WTC11 (cell line): ENCODE measurements around the gene LSM7. TPM values are rescaled to one million over a fixed set of nuclear protein-coding genes. Genes with fewer than 3 reads are reported as not detected.

ENCODE experiments used
- ATAC-seq: fragments of 200-7000 bp; cut with Tn5 transposase; 2 replicates; pipeline ENCODE4 v1.10.0; 2021; ENCODE audit warnings: mild to moderate bottlenecking, moderate library complexity
- CTCF ChIA-PET: fragments of 300-600 bp; sonication (Branson Sonifier 250); formaldehyde crosslinking; loops from one replicate; lab custom pipeline; 2021; ENCODE audit warnings: antibody characterized with exemption; lab: Charles Lee
- POLR2A ChIA-PET: fragments of 350-600 bp; sonication (Branson Sonifier 250); formaldehyde crosslinking; loops from one replicate; lab custom pipeline; 2021; ENCODE audit warnings: antibody characterized with exemption; lab: Charles Lee
- DNase-seq: peaks from one replicate; pipeline ENCODE4 v3.0.0; 2021; ENCODE audit warnings: low spot score
- H3K27ac Mint-ChIP-seq: 2 replicates; pipeline ENCODE4 v1.8.0; 2021; ENCODE audit warnings: mixed read lengths
- H3K27me3 Mint-ChIP-seq: 2 replicates; pipeline ENCODE4 v1.8.0; 2021; ENCODE audit warnings: low read depth, mild to moderate bottlenecking, moderate library complexity, mixed read lengths
- H3K36me3 Mint-ChIP-seq: 2 replicates; pipeline ENCODE4 v1.8.0; 2021; ENCODE audit warnings: mixed read lengths
- H3K4me1 Mint-ChIP-seq: 2 replicates; pipeline ENCODE4 v1.8.0; 2022; ENCODE audit warnings: mixed read lengths
- H3K4me3 Mint-ChIP-seq: 2 replicates; pipeline ENCODE4 v1.8.0; 2021; ENCODE audit warnings: mild to moderate bottlenecking, moderate library complexity, mixed read lengths
- H3K9me3 Mint-ChIP-seq: 2 replicates; pipeline ENCODE4 v1.8.0; 2021; ENCODE audit warnings: mixed read lengths
- ERG ChIP-seq: fragments of 250-450 bp; sonication (Bioruptor Pico); IDR thresholded peaks from 2 replicates; pipeline ENCODE4 v1.8.0; 2021; ENCODE audit warnings: mild to moderate bottlenecking
- FOXP1 ChIP-seq: sonication (generic); formaldehyde crosslinking; IDR thresholded peaks from 2 replicates; pipeline ENCODE4 v1.8.0; 2022; ENCODE audit warnings: missing genetic modification reagents, mild to moderate bottlenecking, moderate library complexity, borderline replicate concordance
- NFE2L1 ChIP-seq: sonication (generic); formaldehyde crosslinking; IDR thresholded peaks from 2 replicates; pipeline ENCODE4 v1.8.1; 2023; ENCODE audit warnings: missing genetic modification reagents
- OVOL2 ChIP-seq: fragments of 250-450 bp; sonication (Bioruptor Pico); IDR thresholded peaks from 2 replicates; pipeline ENCODE4 v1.9.0; 2021; ENCODE audit warnings: mild to moderate bottlenecking, borderline replicate concordance
- USF2 ChIP-seq: sonication (generic); formaldehyde crosslinking; IDR thresholded peaks from 2 replicates; pipeline ENCODE4 v1.8.1; 2023; ENCODE audit warnings: mild to moderate bottlenecking, missing genetic modification reagents, moderate library complexity
- ZBTB43 ChIP-seq: sonication (generic); formaldehyde crosslinking; IDR thresholded peaks from 2 replicates; pipeline ENCODE4 v1.8.1; 2023; ENCODE audit warnings: mild to moderate bottlenecking, missing genetic modification reagents
- ZNF121 ChIP-seq: sonication (generic); formaldehyde crosslinking; IDR thresholded peaks from 2 replicates; pipeline ENCODE4 v1.8.0; 2023; ENCODE audit warnings: missing genetic modification reagents
- ZNF138 ChIP-seq: sonication (generic); formaldehyde crosslinking; conservative IDR thresholded peaks from 2 replicates; pipeline ENCODE4 v1.8.1; 2022; ENCODE audit warnings: mild to moderate bottlenecking, moderate library complexity, missing genetic modification reagents
- ZNF317 ChIP-seq: sonication (generic); formaldehyde crosslinking; IDR thresholded peaks from 2 replicates; pipeline ENCODE4 v1.8.1; 2023; ENCODE audit warnings: low read depth, mild to moderate bottlenecking, moderate library complexity, missing genetic modification reagents, borderline replicate concordance
- ZNF416 ChIP-seq: fragments of 250-450 bp; sonication (Bioruptor Pico); IDR thresholded peaks from 2 replicates; pipeline ENCODE4 v1.9.0; 2021; ENCODE audit warnings: mild to moderate bottlenecking, inconsistent platforms
- ZNF423 ChIP-seq: fragments of 250-450 bp; sonication (Bioruptor Pico); IDR thresholded peaks from 2 replicates; pipeline ENCODE4 v2.1.2; 2022; ENCODE audit warnings: mild to moderate bottlenecking, moderate library complexity
- total RNA-seq: library from RNA; stranded (reverse); gene quantifications from 3 replicates; pipeline ENCODE4 v1.2.3, GENCODE V29; 2021
- TF ChIP-seq, protein P1 (sequence below): sonication (generic); formaldehyde crosslinking; IDR thresholded peaks from 2 replicates; pipeline ENCODE4 v1.8.0; 2022; ENCODE audit warnings: missing genetic modification reagents
- TF ChIP-seq, protein P2 (sequence below): sonication (generic); formaldehyde crosslinking; IDR thresholded peaks from 2 replicates; pipeline ENCODE4 v1.8.1; 2022; ENCODE audit warnings: mild to moderate bottlenecking, moderate library complexity, missing genetic modification reagents

The LSM7 gene
- total RNA-seq, 1 experiment from 2014 or later = 245 TPM

- ChIA-PET CTCF (interaction anchor here (0.6 to 3.3 kb wide), 47 partner anchors 8 to 385 kb away, joined by 3 to 42 read pairs (median 6); partner anchors contain the start of genes AP3D1, LSM7, PEAK3 and PLEKHJ1), POLR2A (interaction anchor here (0.5 kb wide), 1 partner anchor 15 kb away, joined by 5 read pairs; no protein-coding TSS in a partner anchor)
- H3K27me3 Mint-ChIP-seq = peaks cover 9% of the 10 kb centered on the region
- TF ChIP-seq ERG = no peak
- TF ChIP-seq ZNF423 (CRISPR knock-in tag) = peak; percentile 55; the same call in 1 of the 2 replicates
- no peak for TF ChIP-seq NFE2L1 (CRISPR knock-in tag)
- TF ChIP-seq ZNF121 = peak; percentile 26; the same call in 1 of the 2 replicates
- no peak for TF ChIP-seq ZNF138
- TF ChIP-seq ZBTB43 = no peak
- peaks cover 9% of the 10 kb centered on the region for H3K9me3 Mint-ChIP-seq
- 0 out of 2 replicates have a peak, but pooled peaks cover 2% of the 10 kb centered on the region for H3K4me1 Mint-ChIP-seq
- H3K27ac Mint-ChIP-seq = no peak overlapping the region
- peaks cover 5% of the 10 kb centered on the region for H3K36me3 Mint-ChIP-seq
- DNase-seq (no peak), ATAC-seq (no peak)
- no peak overlapping the region for H3K4me3 Mint-ChIP-seq
Measured at GRCh38 chr19:2315121-2315817, 13.1 kb downstream of the LSM7 start.

DNA sequence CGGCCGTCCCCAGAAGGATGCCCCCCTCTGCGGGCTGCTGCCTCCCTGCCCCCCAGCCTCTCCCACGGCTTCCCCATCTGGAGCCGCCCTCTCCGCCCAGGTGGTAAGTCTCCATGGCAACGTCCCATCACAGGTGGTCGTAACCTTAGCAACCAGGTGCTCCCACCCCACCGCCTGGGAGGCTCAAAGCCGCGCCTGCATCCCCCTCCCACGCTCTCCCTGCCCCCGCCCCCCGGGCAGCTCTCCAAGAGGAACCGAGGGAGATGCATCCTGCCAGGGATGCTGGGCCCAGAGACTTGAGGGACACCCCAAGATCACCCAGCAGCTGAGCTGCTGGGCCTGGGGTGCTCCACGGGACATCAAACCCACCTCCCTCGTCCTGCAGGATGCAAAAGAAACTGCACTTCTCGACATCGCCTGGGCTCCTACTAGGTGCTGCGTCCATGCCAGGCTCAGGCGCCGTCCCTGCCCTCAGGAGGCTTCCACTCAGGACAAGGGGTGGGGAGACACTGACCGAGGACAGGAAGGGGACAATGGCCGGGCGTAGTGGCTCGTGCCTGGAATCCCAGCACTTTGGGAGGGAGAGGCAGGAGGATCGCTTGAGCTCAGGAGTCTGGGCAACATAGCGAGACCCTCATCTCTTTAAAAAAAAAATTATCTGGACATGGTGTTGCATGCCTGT is 15.4 kb downstream of the LSM7 start:
- Mint-ChIP-seq H3K27me3 (peaks cover 24% of the 10 kb centered on the region), H3K27ac (no peak overlapping the region), H3K4me3 (no peak overlapping the region), H3K4me1 (peaks cover 4% of the 10 kb centered on the region; the same call in 1 of the 2 replicates), H3K9me3 (peaks cover 9% of the 10 kb centered on the region), H3K36me3 (peaks cover 5% of the 10 kb centered on the region)
- TF ChIP-seq, protein P1, sequence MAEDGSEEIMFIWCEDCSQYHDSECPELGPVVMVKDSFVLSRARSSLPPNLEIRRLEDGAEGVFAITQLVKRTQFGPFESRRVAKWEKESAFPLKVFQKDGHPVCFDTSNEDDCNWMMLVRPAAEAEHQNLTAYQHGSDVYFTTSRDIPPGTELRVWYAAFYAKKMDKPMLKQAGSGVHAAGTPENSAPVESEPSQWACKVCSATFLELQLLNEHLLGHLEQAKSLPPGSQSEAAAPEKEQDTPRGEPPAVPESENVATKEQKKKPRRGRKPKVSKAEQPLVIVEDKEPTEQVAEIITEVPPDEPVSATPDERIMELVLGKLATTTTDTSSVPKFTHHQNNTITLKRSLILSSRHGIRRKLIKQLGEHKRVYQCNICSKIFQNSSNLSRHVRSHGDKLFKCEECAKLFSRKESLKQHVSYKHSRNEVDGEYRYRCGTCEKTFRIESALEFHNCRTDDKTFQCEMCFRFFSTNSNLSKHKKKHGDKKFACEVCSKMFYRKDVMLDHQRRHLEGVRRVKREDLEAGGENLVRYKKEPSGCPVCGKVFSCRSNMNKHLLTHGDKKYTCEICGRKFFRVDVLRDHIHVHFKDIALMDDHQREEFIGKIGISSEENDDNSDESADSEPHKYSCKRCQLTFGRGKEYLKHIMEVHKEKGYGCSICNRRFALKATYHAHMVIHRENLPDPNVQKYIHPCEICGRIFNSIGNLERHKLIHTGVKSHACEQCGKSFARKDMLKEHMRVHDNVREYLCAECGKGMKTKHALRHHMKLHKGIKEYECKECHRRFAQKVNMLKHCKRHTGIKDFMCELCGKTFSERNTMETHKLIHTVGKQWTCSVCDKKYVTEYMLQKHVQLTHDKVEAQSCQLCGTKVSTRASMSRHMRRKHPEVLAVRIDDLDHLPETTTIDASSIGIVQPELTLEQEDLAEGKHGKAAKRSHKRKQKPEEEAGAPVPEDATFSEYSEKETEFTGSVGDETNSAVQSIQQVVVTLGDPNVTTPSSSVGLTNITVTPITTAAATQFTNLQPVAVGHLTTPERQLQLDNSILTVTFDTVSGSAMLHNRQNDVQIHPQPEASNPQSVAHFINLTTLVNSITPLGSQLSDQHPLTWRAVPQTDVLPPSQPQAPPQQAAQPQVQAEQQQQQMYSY = no peak
- TF ChIP-seq ZNF317 (CRISPR knock-in tag) (no peak), ZNF416 (CRISPR knock-in tag) (no peak), OVOL2 (CRISPR knock-in tag) (no peak), FOXP1 (CRISPR knock-in tag) (no peak), ZNF138 (no peak), ZNF121 (peak; percentile 63), USF2 (no peak)
- TF ChIP-seq, protein P2, sequence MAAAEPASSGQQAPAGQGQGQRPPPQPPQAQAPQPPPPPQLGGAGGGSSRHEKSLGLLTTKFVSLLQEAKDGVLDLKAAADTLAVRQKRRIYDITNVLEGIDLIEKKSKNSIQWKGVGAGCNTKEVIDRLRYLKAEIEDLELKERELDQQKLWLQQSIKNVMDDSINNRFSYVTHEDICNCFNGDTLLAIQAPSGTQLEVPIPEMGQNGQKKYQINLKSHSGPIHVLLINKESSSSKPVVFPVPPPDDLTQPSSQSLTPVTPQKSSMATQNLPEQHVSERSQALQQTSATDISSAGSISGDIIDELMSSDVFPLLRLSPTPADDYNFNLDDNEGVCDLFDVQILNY (CRISPR knock-in tag) = no peak
- ChIA-PET CTCF (interaction anchor here (1.2 to 1.7 kb wide), 2 partner anchors 21 to 59 kb away, joined by 3 to 6 read pairs; no protein-coding TSS in a partner anchor), POLR2A (interaction anchor here (1.1 kb wide), 1 partner anchor 83 kb away, joined by 3 read pairs; no protein-coding TSS in a partner anchor)
- DNase-seq (peak; percentile 68), ATAC-seq (peak; percentile 14; the same call in 1 of the 2 replicates)
